Ishikawa (cell line): ENCODE results near the gene PUSL1.

ENCODE experiments used
- EGR1 ChIP-seq: IDR thresholded peaks from 2 replicates; pipeline ENCODE4 v1.6.1; 2012
- TF ChIP-seq, protein P1 (sequence below): IDR thresholded peaks from 2 replicates; pipeline ENCODE4 v1.6.1; 2012; ENCODE audit warnings: low read depth, mild to moderate bottlenecking

DNA sequence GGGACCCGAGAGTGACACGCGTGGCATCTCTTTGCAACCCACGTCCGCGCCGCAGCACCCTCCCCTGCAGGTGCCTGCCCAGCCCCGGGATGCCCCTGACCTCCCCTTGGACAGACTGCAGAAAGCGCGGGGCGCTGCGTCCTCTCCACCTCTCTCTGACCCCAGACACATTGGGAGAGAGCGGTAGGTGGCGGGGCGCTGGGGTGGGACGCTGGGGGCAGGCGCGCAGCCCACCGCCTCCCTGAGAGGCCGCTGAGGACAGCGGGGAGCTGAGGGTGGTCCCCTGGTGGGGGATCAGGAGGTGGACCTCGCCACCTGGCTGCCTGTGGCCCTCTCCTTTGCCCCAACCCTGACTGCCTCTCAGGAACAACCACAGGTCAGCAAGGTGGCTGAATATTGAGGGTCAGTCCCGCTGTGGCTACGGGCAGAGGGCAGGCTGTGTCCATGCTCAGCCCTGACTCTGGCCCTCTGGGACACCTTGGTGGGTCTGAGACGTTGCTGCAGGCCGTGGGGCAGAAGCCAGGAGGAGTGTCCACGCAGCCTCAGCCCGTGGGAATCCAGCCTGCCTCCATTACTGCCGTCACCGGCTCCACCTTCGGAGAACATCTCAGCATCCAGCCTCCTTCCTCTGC, 34.0 kb upstream of the PUSL1 start:
- TF ChIP-seq, protein P1, sequence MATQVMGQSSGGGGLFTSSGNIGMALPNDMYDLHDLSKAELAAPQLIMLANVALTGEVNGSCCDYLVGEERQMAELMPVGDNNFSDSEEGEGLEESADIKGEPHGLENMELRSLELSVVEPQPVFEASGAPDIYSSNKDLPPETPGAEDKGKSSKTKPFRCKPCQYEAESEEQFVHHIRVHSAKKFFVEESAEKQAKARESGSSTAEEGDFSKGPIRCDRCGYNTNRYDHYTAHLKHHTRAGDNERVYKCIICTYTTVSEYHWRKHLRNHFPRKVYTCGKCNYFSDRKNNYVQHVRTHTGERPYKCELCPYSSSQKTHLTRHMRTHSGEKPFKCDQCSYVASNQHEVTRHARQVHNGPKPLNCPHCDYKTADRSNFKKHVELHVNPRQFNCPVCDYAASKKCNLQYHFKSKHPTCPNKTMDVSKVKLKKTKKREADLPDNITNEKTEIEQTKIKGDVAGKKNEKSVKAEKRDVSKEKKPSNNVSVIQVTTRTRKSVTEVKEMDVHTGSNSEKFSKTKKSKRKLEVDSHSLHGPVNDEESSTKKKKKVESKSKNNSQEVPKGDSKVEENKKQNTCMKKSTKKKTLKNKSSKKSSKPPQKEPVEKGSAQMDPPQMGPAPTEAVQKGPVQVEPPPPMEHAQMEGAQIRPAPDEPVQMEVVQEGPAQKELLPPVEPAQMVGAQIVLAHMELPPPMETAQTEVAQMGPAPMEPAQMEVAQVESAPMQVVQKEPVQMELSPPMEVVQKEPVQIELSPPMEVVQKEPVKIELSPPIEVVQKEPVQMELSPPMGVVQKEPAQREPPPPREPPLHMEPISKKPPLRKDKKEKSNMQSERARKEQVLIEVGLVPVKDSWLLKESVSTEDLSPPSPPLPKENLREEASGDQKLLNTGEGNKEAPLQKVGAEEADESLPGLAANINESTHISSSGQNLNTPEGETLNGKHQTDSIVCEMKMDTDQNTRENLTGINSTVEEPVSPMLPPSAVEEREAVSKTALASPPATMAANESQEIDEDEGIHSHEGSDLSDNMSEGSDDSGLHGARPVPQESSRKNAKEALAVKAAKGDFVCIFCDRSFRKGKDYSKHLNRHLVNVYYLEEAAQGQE = no peak
- no peak for TF ChIP-seq EGR1
